Measurements from ENCODE around the gene ZNF205. TPM values are rescaled to one million over a fixed set of nuclear protein-coding genes. Genes with fewer than 3 reads are reported as not detected.

ZNF205 gene
- total and polyA plus RNA-seq, 2 of the 13 experiments (the other 11 are each of a cell fraction or from before 2014, with no cell fraction given), result 5.8 to 10.2 TPM

DNA sequence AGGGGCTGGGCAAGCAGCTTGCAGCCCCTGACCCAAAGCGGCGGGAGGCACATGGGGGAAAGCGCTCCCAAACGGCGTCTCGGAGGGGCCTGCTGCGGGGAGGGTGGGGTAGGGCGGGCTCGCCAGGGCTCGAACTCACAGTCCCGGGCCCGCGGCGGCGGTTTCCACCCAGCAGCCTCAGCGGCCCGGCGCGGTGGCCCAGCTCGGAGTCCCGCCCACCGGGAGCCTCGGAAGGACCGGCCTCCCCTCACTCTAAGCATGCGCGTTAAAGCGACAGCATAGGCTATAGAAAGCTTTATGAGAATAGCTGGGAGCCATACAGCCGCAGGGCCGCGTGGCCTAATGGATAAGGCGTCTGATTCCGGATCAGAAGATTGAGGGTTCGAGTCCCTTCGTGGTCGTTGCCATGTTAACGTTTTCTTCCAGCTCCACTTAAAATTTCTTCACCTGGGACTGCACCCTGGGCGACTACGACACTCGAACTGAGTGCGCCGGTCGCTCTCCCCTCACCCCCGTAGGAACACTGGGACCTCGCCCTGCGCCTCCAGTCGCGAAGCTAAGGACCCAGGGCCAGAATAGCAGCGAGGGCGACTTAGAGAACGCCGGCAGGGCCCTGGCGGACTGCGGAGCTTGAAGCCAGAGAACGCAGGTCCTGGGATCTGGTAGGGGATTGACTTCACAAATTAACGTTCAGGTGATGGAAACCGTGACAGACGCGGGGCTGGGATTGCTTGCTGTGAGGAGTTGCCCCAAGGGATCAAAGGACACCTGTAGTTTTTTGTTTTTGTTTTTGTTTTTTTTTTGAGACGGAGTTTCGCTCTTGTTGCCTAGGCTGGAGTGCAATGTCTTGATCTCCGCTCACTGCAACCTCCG is 38.2 kb downstream of the ZNF205 start (continued):
- TF ChIP-seq, protein P1, sequence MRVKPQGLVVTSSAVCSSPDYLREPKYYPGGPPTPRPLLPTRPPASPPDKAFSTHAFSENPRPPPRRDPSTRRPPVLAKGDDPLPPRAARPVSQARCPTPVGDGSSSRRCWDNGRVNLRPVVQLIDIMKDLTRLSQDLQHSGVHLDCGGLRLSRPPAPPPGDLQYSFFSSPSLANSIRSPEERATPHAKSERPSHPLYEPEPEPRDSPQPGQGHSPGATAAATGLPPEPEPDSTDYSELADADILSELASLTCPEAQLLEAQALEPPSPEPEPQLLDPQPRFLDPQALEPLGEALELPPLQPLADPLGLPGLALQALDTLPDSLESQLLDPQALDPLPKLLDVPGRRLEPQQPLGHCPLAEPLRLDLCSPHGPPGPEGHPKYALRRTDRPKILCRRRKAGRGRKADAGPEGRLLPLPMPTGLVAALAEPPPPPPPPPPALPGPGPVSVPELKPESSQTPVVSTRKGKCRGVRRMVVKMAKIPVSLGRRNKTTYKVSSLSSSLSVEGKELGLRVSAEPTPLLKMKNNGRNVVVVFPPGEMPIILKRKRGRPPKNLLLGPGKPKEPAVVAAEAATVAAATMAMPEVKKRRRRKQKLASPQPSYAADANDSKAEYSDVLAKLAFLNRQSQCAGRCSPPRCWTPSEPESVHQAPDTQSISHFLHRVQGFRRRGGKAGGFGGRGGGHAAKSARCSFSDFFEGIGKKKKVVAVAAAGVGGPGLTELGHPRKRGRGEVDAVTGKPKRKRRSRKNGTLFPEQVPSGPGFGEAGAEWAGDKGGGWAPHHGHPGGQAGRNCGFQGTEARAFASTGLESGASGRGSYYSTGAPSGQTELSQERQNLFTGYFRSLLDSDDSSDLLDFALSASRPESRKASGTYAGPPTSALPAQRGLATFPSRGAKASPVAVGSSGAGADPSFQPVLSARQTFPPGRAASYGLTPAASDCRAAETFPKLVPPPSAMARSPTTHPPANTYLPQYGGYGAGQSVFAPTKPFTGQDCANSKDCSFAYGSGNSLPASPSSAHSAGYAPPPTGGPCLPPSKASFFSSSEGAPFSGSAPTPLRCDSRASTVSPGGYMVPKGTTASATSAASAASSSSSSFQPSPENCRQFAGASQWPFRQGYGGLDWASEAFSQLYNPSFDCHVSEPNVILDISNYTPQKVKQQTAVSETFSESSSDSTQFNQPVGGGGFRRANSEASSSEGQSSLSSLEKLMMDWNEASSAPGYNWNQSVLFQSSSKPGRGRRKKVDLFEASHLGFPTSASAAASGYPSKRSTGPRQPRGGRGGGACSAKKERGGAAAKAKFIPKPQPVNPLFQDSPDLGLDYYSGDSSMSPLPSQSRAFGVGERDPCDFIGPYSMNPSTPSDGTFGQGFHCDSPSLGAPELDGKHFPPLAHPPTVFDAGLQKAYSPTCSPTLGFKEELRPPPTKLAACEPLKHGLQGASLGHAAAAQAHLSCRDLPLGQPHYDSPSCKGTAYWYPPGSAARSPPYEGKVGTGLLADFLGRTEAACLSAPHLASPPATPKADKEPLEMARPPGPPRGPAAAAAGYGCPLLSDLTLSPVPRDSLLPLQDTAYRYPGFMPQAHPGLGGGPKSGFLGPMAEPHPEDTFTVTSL (CRISPR knock-in tag; IDR thresholded peaks at IDR 0.05; ENCODE audit: borderline replicate concordance), result no peak
- TF ChIP-seq ZFP1 (CRISPR knock-in tag; IDR thresholded peaks at IDR 0.05), result peak; percentile 88; the same call in 1 of the 2 replicates
- peak; percentile 79; the same call in 1 of the 2 replicates for TF ChIP-seq ZBTB20 (CRISPR knock-in tag; IDR thresholded peaks at IDR 0.05; ENCODE audit: borderline replicate concordance, low read depth)
- peak; percentile 68; the same call in 1 of the 2 replicates for TF ChIP-seq SIN3A (IDR thresholded peaks at IDR 0.05; ENCODE audit: borderline replicate concordance, low read depth, low read length)
- no peak; the same call in 1 of the 2 replicates for TF ChIP-seq NAIF1 (CRISPR knock-in tag; IDR thresholded peaks at IDR 0.05; ENCODE audit: borderline replicate concordance)
- TF ChIP-seq CREB1 (IDR thresholded peaks at IDR 0.05), result 0 out of 2 replicates have a peak, but pooled peaks have one; percentile 7
- TF ChIP-seq CREB1 (CRISPR knock-in tag; IDR thresholded peaks at IDR 0.05), result peak; percentile 10; the same call in 1 of the 2 replicates
- TF ChIP-seq MXD4 (CRISPR knock-in tag; IDR thresholded peaks at IDR 0.05), result peak; percentile 86
- TF ChIP-seq, protein P2, sequence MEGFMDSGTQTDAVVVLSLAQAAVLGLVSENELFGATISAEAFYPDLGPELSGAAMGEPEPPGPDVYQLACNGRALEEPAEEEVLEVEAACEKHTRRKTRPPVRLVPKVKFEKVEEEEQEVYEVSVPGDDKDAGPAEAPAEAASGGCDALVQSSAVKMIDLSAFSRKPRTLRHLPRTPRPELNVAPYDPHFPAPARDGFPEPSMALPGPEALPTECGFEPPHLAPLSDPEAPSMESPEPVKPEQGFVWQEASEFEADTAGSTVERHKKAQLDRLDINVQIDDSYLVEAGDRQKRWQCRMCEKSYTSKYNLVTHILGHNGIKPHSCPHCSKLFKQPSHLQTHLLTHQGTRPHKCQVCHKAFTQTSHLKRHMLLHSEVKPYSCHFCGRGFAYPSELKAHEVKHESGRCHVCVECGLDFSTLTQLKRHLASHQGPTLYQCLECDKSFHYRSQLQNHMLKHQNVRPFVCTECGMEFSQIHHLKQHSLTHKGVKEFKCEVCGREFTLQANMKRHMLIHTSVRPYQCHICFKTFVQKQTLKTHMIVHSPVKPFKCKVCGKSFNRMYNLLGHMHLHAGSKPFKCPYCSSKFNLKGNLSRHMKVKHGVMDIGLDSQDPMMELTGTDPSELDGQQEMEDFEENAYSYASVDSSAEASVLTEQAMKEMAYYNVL (CRISPR knock-in tag; IDR thresholded peaks at IDR 0.05; ENCODE audit: borderline replicate concordance), result peak; percentile 45; the same call in 1 of the 2 replicates
- TF ChIP-seq, protein P3, sequence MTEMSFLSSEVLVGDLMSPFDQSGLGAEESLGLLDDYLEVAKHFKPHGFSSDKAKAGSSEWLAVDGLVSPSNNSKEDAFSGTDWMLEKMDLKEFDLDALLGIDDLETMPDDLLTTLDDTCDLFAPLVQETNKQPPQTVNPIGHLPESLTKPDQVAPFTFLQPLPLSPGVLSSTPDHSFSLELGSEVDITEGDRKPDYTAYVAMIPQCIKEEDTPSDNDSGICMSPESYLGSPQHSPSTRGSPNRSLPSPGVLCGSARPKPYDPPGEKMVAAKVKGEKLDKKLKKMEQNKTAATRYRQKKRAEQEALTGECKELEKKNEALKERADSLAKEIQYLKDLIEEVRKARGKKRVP (CRISPR knock-in tag; IDR thresholded peaks at IDR 0.05), result 0 out of 4 replicates have a peak, but pooled peaks of 1 of the 2 experiments have one; percentile 55
- TF ChIP-seq ZNF142 (CRISPR knock-in tag; IDR thresholded peaks at IDR 0.05), result peak; percentile 83
- 0 out of 2 replicates have a peak, but pooled peaks have one; percentile 57 for TF ChIP-seq ZNF850 (CRISPR knock-in tag; conservative IDR thresholded peaks at IDR 0.05)
- TF ChIP-seq CEBPG (CRISPR knock-in tag; IDR thresholded peaks at IDR 0.05), result peak; percentile 46; the same call in 1 of the 2 replicates

All from HepG2 (cell line).